SK-N-SH (cell line): ENCODE results near the gene SDHA. TPM values are rescaled to one million over a fixed set of nuclear protein-coding genes. Genes with fewer than 3 reads are reported as not detected.

Experiments used
- CTCF ChIA-PET: fragments of 300-600, 350-600 bp; formaldehyde crosslinking; extraction: SDS; loops from one replicate; lab custom pipeline; 2021; lab: Yijun Ruan, JAX
- POLR2A ChIA-PET: fragments of 350-600 bp; sonication (Branson Sonifier 250); formaldehyde crosslinking; extraction: SDS; loops from one replicate; lab custom pipeline; 2020; ENCODE audit warnings: antibody characterized with exemption, inconsistent platforms; lab: Yijun Ruan, JAX
- DNase-seq: peaks from one replicate; pipeline ENCODE4 v3.0.0; 2012
- H2AFZ ChIP-seq: fragments of 200-600 bp; sonication (generic); 2 replicates; pipeline ENCODE4 v1.8.1; 2016; ENCODE audit warnings: antibody characterized with exemption, mild to moderate bottlenecking, low read depth
- H3F3A ChIP-seq: fragments of 200-600 bp; sonication (generic); replicated peaks from 2 replicates; pipeline ENCODE3; 2016; ENCODE audit warnings: antibody characterized with exemption, mild to moderate bottlenecking; ENCODE audit not compliant: insufficient read depth
- H3K27ac ChIP-seq, 2 experiments: fragments of 200-500 bp in 1 of 2; fragments of 200-600 bp in 1 of 2; sonication (Bioruptor generic) in 1 of 2; sonication (generic), shearing (Covaris generic) in 1 of 2; 2 replicates each; pipeline versions ENCODE4 v1.5.1 to v1.6.1; 2014 to 2016; ENCODE audit warnings: low read depth in 2 of 2, inconsistent platforms in 1 of 2, low read length in 1 of 2, mild to moderate bottlenecking in 1 of 2, mixed read lengths in 1 of 2
- H3K27me3 ChIP-seq: fragments of 200-600 bp; sonication (generic), shearing (Covaris generic); 2 replicates; pipeline ENCODE4 v1.6.1; 2016; ENCODE audit warnings: mixed run types; ENCODE audit not compliant: insufficient read depth
- H3K36me3 ChIP-seq, 2 experiments: fragments of 200-500 bp in 1 of 2; fragments of 200-600 bp in 1 of 2; sonication (Bioruptor generic) in 1 of 2; sonication (generic) in 1 of 2; replicated peaks in 1 of 2; 2 replicates each; pipeline versions ENCODE3 to v1.5.1; 2014 to 2016; ENCODE audit warnings: low read length in 1 of 2, mild to moderate bottlenecking in 1 of 2; ENCODE audit not compliant: insufficient read depth in 2 of 2, control insufficient read depth in 1 of 2
- H3K4me1 ChIP-seq, 2 experiments: fragments of 200-500 bp in 1 of 2; fragments of 200-600 bp in 1 of 2; sonication (Bioruptor generic) in 1 of 2; sonication (generic), shearing (Covaris generic) in 1 of 2; 2 replicates each; pipeline versions ENCODE4 v1.5.1 to v1.6.1; 2014 to 2016; ENCODE audit warnings: low read depth in 1 of 2, low read length in 1 of 2, mixed run types in 1 of 2; ENCODE audit not compliant: insufficient read depth in 2 of 2, control insufficient read depth in 1 of 2
- H3K4me2 ChIP-seq: fragments of 200-600 bp; sonication (generic), shearing (Covaris generic); 2 replicates; pipeline ENCODE4 v1.6.1; 2017; ENCODE audit warnings: mixed run types
- H3K4me3 ChIP-seq, 2 experiments: fragments of 200-500 bp in 1 of 2; fragments of 200-600 bp in 1 of 2; sonication (Bioruptor generic) in 1 of 2; sonication (generic), shearing (Covaris generic) in 1 of 2; 2 replicates each; pipeline versions ENCODE4 v1.5.1 to v1.8.1; 2014 to 2016; ENCODE audit warnings: low read depth in 2 of 2, inconsistent platforms in 1 of 2, low read length in 1 of 2, mild to moderate bottlenecking in 1 of 2, mixed read lengths in 1 of 2, moderate library complexity in 1 of 2
- H3K79me2 ChIP-seq: fragments of 200-600 bp; sonication (generic); 2 replicates; pipeline ENCODE4 v1.8.1; 2017; ENCODE audit warnings: mild to moderate bottlenecking; ENCODE audit not compliant: insufficient read depth
- H3K9ac ChIP-seq: fragments of 200-600 bp; sonication (generic); 2 replicates; pipeline ENCODE4 v1.6.1; 2017; ENCODE audit warnings: mixed run types
- H3K9me2 ChIP-seq: fragments of 200-600 bp; sonication (generic); 2 replicates; pipeline ENCODE4 v1.6.1; 2017; ENCODE audit warnings: mixed run types
- H3K9me3 ChIP-seq: fragments of 200-600 bp; sonication (generic); 2 replicates; pipeline ENCODE4 v1.6.1; 2017; ENCODE audit warnings: mixed run types, mild to moderate bottlenecking, moderate library complexity
- H4K20me1 ChIP-seq: fragments of 200-600 bp; sonication (generic); 2 replicates; pipeline ENCODE4 v1.6.1; 2017; ENCODE audit warnings: mild to moderate bottlenecking, mixed run types; ENCODE audit not compliant: insufficient read depth
- EZH2phosphoT487 ChIP-seq: fragments of 200-600 bp; sonication (generic); IDR thresholded peaks from 2 replicates; pipeline ENCODE4 v1.6.1; 2017; ENCODE audit warnings: low read depth, mixed run types, mild to moderate bottlenecking, antibody characterized with exemption, moderate library complexity, borderline replicate concordance
- FOSL2 ChIP-seq: IDR thresholded peaks from 2 replicates; pipeline ENCODE4 v1.4.0; 2012; ENCODE audit warnings: low read depth, mild to moderate bottlenecking, moderate library complexity, borderline replicate concordance
- FOXM1 ChIP-seq: IDR thresholded peaks from 2 replicates; pipeline ENCODE4 v1.4.0; 2012; ENCODE audit warnings: low read depth, mild to moderate bottlenecking
- GABPA ChIP-seq: IDR thresholded peaks from 2 replicates; pipeline ENCODE4 v1.4.0; 2012; ENCODE audit warnings: low read depth, mild to moderate bottlenecking
- MEF2A ChIP-seq: IDR thresholded peaks from 2 replicates; pipeline ENCODE4 v1.4.0; 2012; ENCODE audit warnings: low read depth, borderline replicate concordance
- PBX3 ChIP-seq: IDR thresholded peaks from 2 replicates; pipeline ENCODE4; 2012
- POLR2AphosphoS5 ChIP-seq: IDR thresholded peaks from 2 replicates; pipeline ENCODE4 v1.6.1; 2012; ENCODE audit warnings: low read depth, low read length
- REST ChIP-seq: IDR thresholded peaks from 2 replicates; pipeline ENCODE4 v1.6.1; 2012; ENCODE audit warnings: mild to moderate bottlenecking, low read depth, low read length, moderate library complexity
- TAF1 ChIP-seq: IDR thresholded peaks from 2 replicates; pipeline ENCODE4 v1.6.1; 2012; ENCODE audit warnings: low read depth, mild to moderate bottlenecking, low read length, moderate library complexity, borderline replicate concordance
- TCF12 ChIP-seq: IDR thresholded peaks from 2 replicates; pipeline ENCODE4 v1.4.0; 2012
- ZBTB33 ChIP-seq: IDR thresholded peaks from 2 replicates; pipeline ENCODE4 v1.4.0; 2012; ENCODE audit warnings: low read depth, borderline replicate concordance
- WGBS: methylation state at CpG from one replicate; pipeline ENCODE4 v1.1.6; 2017; ENCODE audit warnings: low lambda C conversion rate; 5-methylcytosine and 5-hydroxymethylcytosine counted together
- polyA plus RNA-seq, 3 experiments: library from polyadenylated mRNA; depleted of rRNA; stranded (reverse); fragments of >200 nt; gene quantifications; 2 replicates each; pipeline ENCODE4 v1.2.3, GENCODE V29; 2012

The SDHA gene
- polyA plus RNA-seq, 1 of the 3 experiments (the other 2 are of a cell fraction), result 106 TPM

- Histone ChIP-seq H3K27me3 (no peaks in the 10 kb centered on the region), H3K9me2 (no peaks in the 10 kb centered on the region), H3K36me3 (no peaks in the 10 kb centered on the region), H2AFZ (no peak overlapping the region), H3K4me1 (peaks cover 0 to 12% of the 10 kb centered on the region in 2 experiments; a peak in 1 of 4 replicates), H3F3A (no peaks in the 10 kb centered on the region), H3K9me3 (no peaks in the 10 kb centered on the region), H4K20me1 (no peaks in the 10 kb centered on the region), H3K9ac (no peak overlapping the region), H3K79me2 (no peaks in the 10 kb centered on the region), H3K27ac (no peak overlapping the region), H3K4me2 (no peak overlapping the region), H3K4me3 (no peak overlapping the region)
- POLR2A ChIA-PET, result no interaction called here
- CTCF ChIA-PET, result interaction anchor here (0.7 kb wide), 1 partner anchor 239 kb away, joined by 3 read pairs; no protein-coding TSS in a partner anchor
- WGBS, result 90% methylated on average over 20 of the region's 46 CpGs
- TF ChIP-seq PBX3 (no peak), EZH2phosphoT487 (no peak)
- no peak for DNase-seq
These were observed 26.0 kb upstream of the SDHA start for GRCh38 chr5:191949-192690.

GRCh38 chr5:192691-192969 is 25.5 kb upstream of the SDHA start:
- CTCF ChIA-PET, result no interaction called here

More at GRCh38 chr5:192691-192969, 25.5 kb upstream of the SDHA start:
- H3K9ac ChIP-seq, result no peak overlapping the region
- H3K9me3 ChIP-seq, result no peaks in the 10 kb centered on the region
- H4K20me1 ChIP-seq, result no peaks in the 10 kb centered on the region
- no peak overlapping the region for H3K27ac ChIP-seq
- no peaks in the 10 kb centered on the region for H3K9me2 ChIP-seq
- no peak overlapping the region for H3K4me3 ChIP-seq
- H3K79me2 ChIP-seq, result no peaks in the 10 kb centered on the region
- POLR2A ChIA-PET, result no interaction called here
- no peaks in the 10 kb centered on the region for H3F3A ChIP-seq
- DNase-seq, result no peak
- no peaks in the 10 kb centered on the region for H3K36me3 ChIP-seq
- H3K4me1 ChIP-seq, result peaks cover 0 to 12% of the 10 kb centered on the region in 2 experiments; a peak in 1 of 4 replicates
- no peak overlapping the region for H3K4me2 ChIP-seq
- no peaks in the 10 kb centered on the region for H3K27me3 ChIP-seq
- no peak overlapping the region for H2AFZ ChIP-seq
- WGBS, result 77% methylated on average over 5 of the region's 9 CpGs
- TF ChIP-seq TAF1 (no peak), ZBTB33 (no peak), PBX3 (no peak), TCF12 (no peak), FOSL2 (no peak), REST (no peak), GABPA (no peak), POLR2AphosphoS5 (no peak), MEF2A (no peak), FOXM1 (no peak)
